Measurements from ENCODE around the gene ADAT3.

Gene ADAT3

GRCh38 chr19:1905110-1905862, at the start of gene ADAT3, which contains the start of gene SCAMP4:
Gene ADAT3, plus strand, starts transcription at chr19:1905399. Its CDS starts 6,649 bp downstream, at chr19:1912048.
Gene SCAMP4, plus strand, starts transcription at chr19:1905399. Its CDS starts 9,621 bp downstream, at chr19:1915020.
- peak; percentile 98 for DNase-seq (ENCODE audit: low read depth)

GRCh38 chr19:1855828-1856255, 49.4 kb upstream of the ADAT3 start:
- peak; percentile 45 for DNase-seq (ENCODE audit: low read depth)

GRCh38 chr19:1856345-1856697, 48.9 kb upstream of the ADAT3 start:
- no peak for DNase-seq (ENCODE audit: low read depth)

- peak; percentile 51 for DNase-seq (ENCODE audit: low read depth)
Observed at GRCh38 chr19:1856698-1857603, 48.2 kb upstream of the ADAT3 start.

GRCh38 chr19:1857648-1858326, 47.4 kb upstream of the ADAT3 start:
- no peak for DNase-seq (ENCODE audit: low read depth)

- DNase-seq (ENCODE audit: low read depth): no peak
Observed at GRCh38 chr19:1858412-1859081, 46.7 kb upstream of the ADAT3 start.

GRCh38 chr19:1859331-1859781, 45.8 kb upstream of the ADAT3 start:
- DNase-seq (ENCODE audit: low read depth): no peak

- DNase-seq (ENCODE audit: low read depth): peak; percentile 37
Observed at GRCh38 chr19:1860042-1860775, 45.0 kb upstream of the ADAT3 start.

- DNase-seq (ENCODE audit: low read depth): no peak
Observed at GRCh38 chr19:1860821-1861598, 44.2 kb upstream of the ADAT3 start.

- no peak for DNase-seq (ENCODE audit: low read depth)
Observed at GRCh38 chr19:1861599-1862031, 43.6 kb upstream of the ADAT3 start.

GRCh38 chr19:1862068-1862423, 43.2 kb upstream of the ADAT3 start:
- DNase-seq (ENCODE audit: low read depth): no peak

- DNase-seq (ENCODE audit: low read depth): peak; percentile 57
Observed at GRCh38 chr19:1862424-1863327, 42.5 kb upstream of the ADAT3 start.

- no peak for DNase-seq (ENCODE audit: low read depth)
Observed at GRCh38 chr19:1863328-1863637, 41.9 kb upstream of the ADAT3 start, which contains the start of gene KLF16. Gene KLF16, minus strand, starts transcription at chr19:1863579. Its CDS starts 82 bp downstream, at chr19:1863497.

GRCh38 chr19:1863638-1864479, 41.3 kb upstream of the ADAT3 start:
- peak; percentile 97 for DNase-seq (ENCODE audit: low read depth)

GRCh38 chr19:1864480-1865171, 40.6 kb upstream of the ADAT3 start:
- peak; percentile 66 for DNase-seq (ENCODE audit: low read depth)

- DNase-seq (ENCODE audit: low read depth): no peak
Observed at GRCh38 chr19:1865172-1866010, 39.8 kb upstream of the ADAT3 start.
